ENCODE data around the gene SCN4A. TPM values are rescaled to one million over a fixed set of nuclear protein-coding genes. Genes with fewer than 3 reads are reported as not detected.

Gene SCN4A
- total and polyA plus RNA-seq, 2 of the 13 experiments (the other 11 are each of a cell fraction or from before 2014, with no cell fraction given), result 0.02 to 0.03 TPM

GRCh38 chr17:63937920-63938319 lies 34.8 kb downstream of the SCN4A start:
- BruUV-seq (replicated peaks), result no TSS peak
- H3K27me3 ChIP-seq (ENCODE audit: control insufficient read depth in 1 of 2, insufficient read depth in 2 of 2, low read length in 2 of 2), result peaks cover 2 to 54% of the 10 kb centered on the region in 2 experiments; a peak in 3 of 5 replicates
- TF ChIP-seq ZFP1 (CRISPR knock-in tag; IDR thresholded peaks at IDR 0.05) (no peak), ZNF503 (CRISPR knock-in tag; IDR thresholded peaks at IDR 0.05) (no peak), CENPX (CRISPR knock-in tag; IDR thresholded peaks at IDR 0.05) (no peak), ZNF430 (CRISPR knock-in tag; IDR thresholded peaks at IDR 0.05) (no peak), RARG (CRISPR knock-in tag; IDR thresholded peaks at IDR 0.05; ENCODE audit: low read depth) (no peak), ZNF839 (CRISPR knock-in tag; IDR thresholded peaks at IDR 0.05; ENCODE audit: borderline replicate concordance) (no peak), KMT2B (CRISPR knock-in tag; IDR thresholded peaks at IDR 0.05) (no peak), ZNF614 (CRISPR knock-in tag; IDR thresholded peaks at IDR 0.05; ENCODE audit: borderline replicate concordance) (no peak), HNRNPUL1 (IDR thresholded peaks at IDR 0.05; ENCODE audit: low read depth, low read length) (no peak), HOXD1 (CRISPR knock-in tag; IDR thresholded peaks at IDR 0.05) (no peak), TCF7L2 (IDR thresholded peaks at IDR 0.05; ENCODE audit: low read depth, low read length) (no peak), ZBTB43 (CRISPR knock-in tag; conservative IDR thresholded peaks at IDR 0.05) (no peak), ZNF619 (CRISPR knock-in tag; IDR thresholded peaks at IDR 0.05) (no peak), ZBTB8A (CRISPR knock-in tag; IDR thresholded peaks at IDR 0.05; ENCODE audit: borderline replicate concordance, low read depth) (no peak)
- TF ChIP-seq, protein P1, sequence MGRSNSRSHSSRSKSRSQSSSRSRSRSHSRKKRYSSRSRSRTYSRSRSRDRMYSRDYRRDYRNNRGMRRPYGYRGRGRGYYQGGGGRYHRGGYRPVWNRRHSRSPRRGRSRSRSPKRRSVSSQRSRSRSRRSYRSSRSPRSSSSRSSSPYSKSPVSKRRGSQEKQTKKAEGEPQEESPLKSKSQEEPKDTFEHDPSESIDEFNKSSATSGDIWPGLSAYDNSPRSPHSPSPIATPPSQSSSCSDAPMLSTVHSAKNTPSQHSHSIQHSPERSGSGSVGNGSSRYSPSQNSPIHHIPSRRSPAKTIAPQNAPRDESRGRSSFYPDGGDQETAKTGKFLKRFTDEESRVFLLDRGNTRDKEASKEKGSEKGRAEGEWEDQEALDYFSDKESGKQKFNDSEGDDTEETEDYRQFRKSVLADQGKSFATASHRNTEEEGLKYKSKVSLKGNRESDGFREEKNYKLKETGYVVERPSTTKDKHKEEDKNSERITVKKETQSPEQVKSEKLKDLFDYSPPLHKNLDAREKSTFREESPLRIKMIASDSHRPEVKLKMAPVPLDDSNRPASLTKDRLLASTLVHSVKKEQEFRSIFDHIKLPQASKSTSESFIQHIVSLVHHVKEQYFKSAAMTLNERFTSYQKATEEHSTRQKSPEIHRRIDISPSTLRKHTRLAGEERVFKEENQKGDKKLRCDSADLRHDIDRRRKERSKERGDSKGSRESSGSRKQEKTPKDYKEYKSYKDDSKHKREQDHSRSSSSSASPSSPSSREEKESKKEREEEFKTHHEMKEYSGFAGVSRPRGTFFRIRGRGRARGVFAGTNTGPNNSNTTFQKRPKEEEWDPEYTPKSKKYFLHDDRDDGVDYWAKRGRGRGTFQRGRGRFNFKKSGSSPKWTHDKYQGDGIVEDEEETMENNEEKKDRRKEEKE (IDR thresholded peaks at IDR 0.05), result no peak
- TF ChIP-seq, protein P2, sequence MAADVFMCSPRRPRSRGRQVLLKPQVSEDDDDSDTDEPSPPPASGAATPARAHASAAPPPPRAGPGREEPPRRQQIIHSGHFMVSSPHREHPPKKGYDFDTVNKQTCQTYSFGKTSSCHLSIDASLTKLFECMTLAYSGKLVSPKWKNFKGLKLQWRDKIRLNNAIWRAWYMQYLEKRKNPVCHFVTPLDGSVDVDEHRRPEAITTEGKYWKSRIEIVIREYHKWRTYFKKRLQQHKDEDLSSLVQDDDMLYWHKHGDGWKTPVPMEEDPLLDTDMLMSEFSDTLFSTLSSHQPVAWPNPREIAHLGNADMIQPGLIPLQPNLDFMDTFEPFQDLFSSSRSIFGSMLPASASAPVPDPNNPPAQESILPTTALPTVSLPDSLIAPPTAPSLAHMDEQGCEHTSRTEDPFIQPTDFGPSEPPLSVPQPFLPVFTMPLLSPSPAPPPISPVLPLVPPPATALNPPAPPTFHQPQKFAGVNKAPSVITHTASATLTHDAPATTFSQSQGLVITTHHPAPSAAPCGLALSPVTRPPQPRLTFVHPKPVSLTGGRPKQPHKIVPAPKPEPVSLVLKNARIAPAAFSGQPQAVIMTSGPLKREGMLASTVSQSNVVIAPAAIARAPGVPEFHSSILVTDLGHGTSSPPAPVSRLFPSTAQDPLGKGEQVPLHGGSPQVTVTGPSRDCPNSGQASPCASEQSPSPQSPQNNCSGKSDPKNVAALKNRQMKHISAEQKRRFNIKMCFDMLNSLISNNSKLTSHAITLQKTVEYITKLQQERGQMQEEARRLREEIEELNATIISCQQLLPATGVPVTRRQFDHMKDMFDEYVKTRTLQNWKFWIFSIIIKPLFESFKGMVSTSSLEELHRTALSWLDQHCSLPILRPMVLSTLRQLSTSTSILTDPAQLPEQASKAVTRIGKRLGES (CRISPR knock-in tag; IDR thresholded peaks at IDR 0.05; ENCODE audit: borderline replicate concordance), result no peak
- H3K9ac ChIP-seq (ENCODE audit: insufficient read depth, low read depth, low read length), result no peak overlapping the region
- DNase-seq (ENCODE audit: low spot score), result no peak
- FAIRE-seq, result no peak
- no peak overlapping the region for H2AFZ ChIP-seq (ENCODE audit: low read length)
- H3K4me1 ChIP-seq (ENCODE audit: insufficient read depth, low read length), result no peaks in the 10 kb centered on the region
- H3K79me2 ChIP-seq (ENCODE audit: insufficient read depth, low read length), result no peaks in the 10 kb centered on the region
- H3K4me2 ChIP-seq (ENCODE audit: low read depth, low read length), result no peak overlapping the region
- H3K27ac ChIP-seq (ENCODE audit: extremely low read length, insufficient read depth, low read length), result no peak overlapping the region
- no peak overlapping the region for H3K4me3 ChIP-seq (replicated peaks in 1 of 3; ENCODE audit: insufficient read depth in 1 of 3, low read depth in 2 of 3, low read length in 3 of 3)
- no peaks in the 10 kb centered on the region for H4K20me1 ChIP-seq (ENCODE audit: insufficient read depth, low read length)
- ChIA-PET CTCF (ENCODE audit: low intra/inter-chr PET ratio, low total read pairs) (no interaction called here), POLR2A (no interaction called here)
- H3K36me3 ChIP-seq (replicated peaks in 1 of 2; ENCODE audit: control insufficient read depth in 1 of 2, insufficient read depth in 2 of 2, low read length in 2 of 2), result no peaks in the 10 kb centered on the region
- intact Hi-C loops (cut with micrococcal nuclease; ENCODE audit: unreplicated experiment), result no loop called here
- H3K9me3 ChIP-seq (ENCODE audit: low read length), result no peaks in the 10 kb centered on the region
- WGBS (ENCODE audit: low lambda C conversion rate), result 7% methylated on average over 4 of the region's 4 CpGs
- in situ Hi-C loops (cut with HindIII; ENCODE audit: extremely low pct_ligation_motif_present, low pct_unique_long_range_greater_than_20kb), result no loop called here
- no peak for ATAC-seq

All from HepG2 (cell line).